ENCODE data around the gene HMOX1.
"Not testable (repeated sequence)": the region's sequence is repeated elsewhere in the genome, so short reads cannot be mapped to it uniquely, and the experiment has no call there.

Gene HMOX1

DNA sequence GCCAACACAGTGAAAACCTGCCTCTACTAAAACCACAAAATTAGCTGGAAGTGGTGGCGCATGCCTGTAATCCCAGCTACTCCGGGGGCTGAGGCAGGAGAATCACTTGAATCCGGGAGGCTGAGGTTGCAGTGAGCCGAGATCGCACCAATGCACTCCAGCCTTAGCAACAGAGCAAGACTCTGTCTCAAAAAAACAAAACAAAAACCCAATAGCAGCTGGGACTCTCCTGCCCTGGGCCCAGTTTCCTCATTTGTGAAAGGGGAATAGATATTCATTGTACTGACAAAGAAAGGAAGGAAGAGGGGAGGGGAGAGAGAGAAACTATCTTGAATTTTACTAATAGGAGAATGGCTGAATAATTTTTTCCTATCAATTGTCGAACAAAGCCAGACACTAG lies 15.7 kb downstream of the HMOX1 start:
- WGBS (ENCODE audit: insufficient coverage) = 46% methylated on average over 5 of the region's 6 CpGs
- H3K27me3 ChIP-seq (replicated peaks in 2 of 5; ENCODE audit: control insufficient read depth in 4 of 5, insufficient read depth in 5 of 5, low read length in 4 of 5); POLR2A ChIA-PET; H3K36me3 ChIP-seq (ENCODE audit: control insufficient read depth in 4 of 4, insufficient read depth in 4 of 4, low read length in 3 of 4); H3K9me3 ChIP-seq (ENCODE audit: control extremely low read depth in 1 of 5, control insufficient read depth in 4 of 5, insufficient read depth in 2 of 5, low read depth in 1 of 5, low read length in 4 of 5): not testable (repeated sequence)
- peak; percentile 46 to 77 (median 75) for DNase-seq
- Histone ChIP-seq H3K4me3 (ENCODE audit: control insufficient read depth in 1 of 7, extremely low read depth in 1 of 7, insufficient read depth in 4 of 7, low read depth in 2 of 7, low read length in 6 of 7) (peak overlapping the region in 1 of 7 experiments; percentile 19), H3K27ac (ENCODE audit: insufficient read depth in 1 of 2, low read depth in 1 of 2, low read length in 2 of 2, poor library complexity in 1 of 2, severe bottlenecking in 2 of 2) (peak overlapping the region; percentile 25 to 82), H3K4me1 (ENCODE audit: control extremely low read depth in 1 of 4, control insufficient read depth in 4 of 4, insufficient read depth in 4 of 4, low read length in 3 of 4) (peaks cover 2 to 41% (median 32%) of the 10 kb centered on the region in 4 experiments)
- CTCF ChIA-PET = interaction anchor here (0.9 to 1.7 kb wide), 7 partner anchors 11 to 187 kb away, joined by 3 to 7 read pairs (median 4); partner anchors contain the start of gene HMOX1

DNA sequence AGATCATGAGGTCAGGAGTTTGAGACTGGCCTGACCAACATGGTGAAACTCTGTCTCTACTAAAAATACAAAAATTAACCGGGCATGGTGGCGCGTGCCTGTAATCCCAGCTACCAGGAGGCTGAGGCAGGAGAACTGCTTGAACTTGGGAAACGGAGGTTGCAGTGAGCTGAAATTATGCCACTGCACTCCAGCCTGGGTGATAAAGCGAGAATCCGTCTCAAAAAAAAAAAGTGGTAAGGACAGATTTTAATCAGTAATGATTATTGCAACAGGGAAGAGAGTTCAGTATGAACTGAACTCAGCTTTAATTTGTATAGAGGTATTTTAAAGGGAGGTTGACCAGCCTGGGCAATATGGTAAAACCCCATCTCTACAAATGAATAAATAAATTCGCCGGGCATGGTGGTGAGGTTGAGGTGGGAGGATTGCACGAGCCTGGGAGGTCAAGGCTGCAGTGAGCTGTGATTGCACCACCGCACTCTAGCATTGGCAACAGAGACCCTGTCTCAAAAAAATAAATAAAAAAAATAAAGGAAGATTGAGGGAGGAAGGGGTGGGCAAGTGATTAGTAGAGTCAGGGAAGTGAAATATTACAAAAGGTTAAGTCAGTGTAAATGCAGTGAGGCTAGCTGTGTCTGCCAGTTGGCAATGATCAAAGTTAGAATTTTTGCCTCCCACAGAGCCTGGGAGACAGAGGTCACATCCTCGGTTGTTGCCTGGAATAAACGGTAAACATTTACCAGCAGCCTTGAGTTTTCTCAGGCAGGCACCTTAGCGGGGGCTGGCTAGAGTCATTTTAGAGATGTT lies 16.4 kb downstream of the HMOX1 start:
- ChIA-PET CTCF (interaction anchor here (0.9 to 1.7 kb wide), 8 partner anchors 11 to 186 kb away, joined by 3 to 7 read pairs (median 4); partner anchors contain the start of gene HMOX1), POLR2A (no interaction called here)
- Histone ChIP-seq H3K9me3 (ENCODE audit: control extremely low read depth in 1 of 5, control insufficient read depth in 4 of 5, insufficient read depth in 2 of 5, low read depth in 1 of 5, low read length in 4 of 5) (no peaks in the 10 kb centered on the region), H3K4me3 (ENCODE audit: control insufficient read depth in 1 of 7, extremely low read depth in 1 of 7, insufficient read depth in 4 of 7, low read depth in 2 of 7, low read length in 6 of 7) (no peak overlapping the region), H3K4me1 (ENCODE audit: control extremely low read depth in 1 of 4, control insufficient read depth in 4 of 4, insufficient read depth in 4 of 4, low read length in 3 of 4) (peaks cover 2 to 47% (median 36%) of the 10 kb centered on the region in 4 experiments), H3K27ac (ENCODE audit: insufficient read depth in 1 of 2, low read depth in 1 of 2, low read length in 2 of 2, poor library complexity in 1 of 2, severe bottlenecking in 2 of 2) (peak overlapping the region; percentile 20 to 82), H3K27me3 (replicated peaks in 2 of 5; ENCODE audit: control insufficient read depth in 4 of 5, insufficient read depth in 5 of 5, low read length in 4 of 5) (no peaks in the 10 kb centered on the region), H3K36me3 (ENCODE audit: control insufficient read depth in 4 of 4, insufficient read depth in 4 of 4, low read length in 3 of 4) (peaks cover 0 to 14% (median 3%) of the 10 kb centered on the region in 4 experiments)
- DNase-seq = no peak
- 89% methylated on average over 7 of the region's 13 CpGs for WGBS (ENCODE audit: insufficient coverage)

DNA sequence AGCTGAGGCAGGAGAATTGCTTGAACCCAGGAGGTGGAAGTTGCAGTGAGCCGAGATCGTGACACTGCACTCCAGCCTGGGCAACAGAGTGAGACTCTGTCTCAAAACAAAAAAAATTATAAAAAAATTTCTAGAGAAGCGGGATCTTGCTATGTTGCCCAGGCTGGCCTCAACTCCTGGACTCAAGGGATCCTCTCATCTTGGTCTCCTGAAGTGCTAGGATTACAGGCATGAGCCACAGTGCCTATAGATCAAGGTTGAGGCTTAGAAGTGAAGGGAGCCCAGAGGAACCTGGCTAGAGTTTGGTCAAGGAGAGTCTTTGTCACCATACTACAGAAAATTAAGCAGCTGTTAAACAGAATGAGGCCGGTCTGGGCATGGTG lies 17.7 kb downstream of the HMOX1 start:
- H3K27ac ChIP-seq (ENCODE audit: insufficient read depth in 1 of 2, low read depth in 1 of 2, low read length in 2 of 2, poor library complexity in 1 of 2, severe bottlenecking in 2 of 2) = peak overlapping the region in 1 of 2 experiments; percentile 90
- ChIA-PET POLR2A (no interaction called here), CTCF (interaction anchor here (0.8 to 1.8 kb wide), 5 partner anchors 11 to 53 kb away, joined by 3 to 4 read pairs (median 3); no protein-coding TSS in a partner anchor)
- 100% methylated on average over 2 of the region's 4 CpGs for WGBS (ENCODE audit: insufficient coverage)
- no peaks in the 10 kb centered on the region for H3K27me3 ChIP-seq (replicated peaks in 2 of 5; ENCODE audit: control insufficient read depth in 4 of 5, insufficient read depth in 5 of 5, low read length in 4 of 5)
- peaks cover 2 to 55% (median 39%) of the 10 kb centered on the region in 4 experiments for H3K4me1 ChIP-seq (ENCODE audit: control extremely low read depth in 1 of 4, control insufficient read depth in 4 of 4, insufficient read depth in 4 of 4, low read length in 3 of 4)
- no peak for DNase-seq
- no peak overlapping the region for H3K4me3 ChIP-seq (ENCODE audit: control insufficient read depth in 1 of 7, extremely low read depth in 1 of 7, insufficient read depth in 4 of 7, low read depth in 2 of 7, low read length in 6 of 7)
- peaks cover 2 to 27% (median 14%) of the 10 kb centered on the region in 4 experiments for H3K36me3 ChIP-seq (ENCODE audit: control insufficient read depth in 4 of 4, insufficient read depth in 4 of 4, low read length in 3 of 4)
- H3K9me3 ChIP-seq (ENCODE audit: control extremely low read depth in 1 of 5, control insufficient read depth in 4 of 5, insufficient read depth in 2 of 5, low read depth in 1 of 5, low read length in 4 of 5) = no peaks in the 10 kb centered on the region

DNA sequence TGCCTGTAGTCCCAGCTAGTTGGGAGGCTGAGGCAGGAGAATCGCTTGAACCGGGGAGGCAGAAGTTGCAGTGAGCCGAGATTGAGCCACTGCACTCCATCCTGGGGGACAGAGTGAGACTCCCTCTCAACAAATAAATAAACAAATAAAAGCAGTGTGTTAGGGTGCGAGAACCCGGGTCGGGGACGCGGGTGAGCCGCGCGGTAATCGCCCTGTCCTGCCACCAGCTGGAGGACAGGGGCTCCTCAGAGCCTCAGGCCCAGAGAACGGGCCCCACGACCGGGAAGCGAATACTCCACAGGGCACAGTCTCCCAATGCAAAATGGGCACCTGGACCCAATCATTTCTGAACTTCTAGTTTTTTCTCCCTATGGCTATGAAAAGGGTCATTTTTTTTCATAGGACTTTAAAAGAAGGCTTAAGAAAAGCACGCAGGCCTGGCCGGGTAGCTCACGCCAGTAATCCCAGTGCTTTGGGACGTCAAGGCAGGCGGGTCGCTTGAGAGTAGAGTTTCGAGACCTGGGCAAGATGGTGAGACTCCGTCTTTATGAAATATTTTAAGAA lies 18.3 kb downstream of the HMOX1 start:
- H3K4me3 ChIP-seq (ENCODE audit: control insufficient read depth in 1 of 7, extremely low read depth in 1 of 7, insufficient read depth in 4 of 7, low read depth in 2 of 7, low read length in 6 of 7) = peak overlapping the region; percentile 87 to 97 (median 92)
- peaks cover 2 to 33% (median 20%) of the 10 kb centered on the region in 4 experiments for H3K36me3 ChIP-seq (ENCODE audit: control insufficient read depth in 4 of 4, insufficient read depth in 4 of 4, low read length in 3 of 4)
- ChIA-PET CTCF (interaction anchor here (0.8 to 1.8 kb wide), 4 partner anchors 11 to 48 kb away, joined by 3 to 4 read pairs (median 3); no protein-coding TSS in a partner anchor), POLR2A (no interaction called here)
- WGBS (ENCODE audit: insufficient coverage) = 96% methylated on average over 13 of the region's 24 CpGs
- H3K27ac ChIP-seq (ENCODE audit: insufficient read depth in 1 of 2, low read depth in 1 of 2, low read length in 2 of 2, poor library complexity in 1 of 2, severe bottlenecking in 2 of 2) = peak overlapping the region; percentile 81 to 90
- H3K4me1 ChIP-seq (ENCODE audit: control extremely low read depth in 1 of 4, control insufficient read depth in 4 of 4, insufficient read depth in 4 of 4, low read length in 3 of 4) = peaks cover 2 to 55% (median 39%) of the 10 kb centered on the region in 4 experiments
- DNase-seq = no peak
- H3K9me3 ChIP-seq (ENCODE audit: control extremely low read depth in 1 of 5, control insufficient read depth in 4 of 5, insufficient read depth in 2 of 5, low read depth in 1 of 5, low read length in 4 of 5) = no peaks in the 10 kb centered on the region
- no peaks in the 10 kb centered on the region for H3K27me3 ChIP-seq (replicated peaks in 2 of 5; ENCODE audit: control insufficient read depth in 4 of 5, insufficient read depth in 5 of 5, low read length in 4 of 5)

DNA sequence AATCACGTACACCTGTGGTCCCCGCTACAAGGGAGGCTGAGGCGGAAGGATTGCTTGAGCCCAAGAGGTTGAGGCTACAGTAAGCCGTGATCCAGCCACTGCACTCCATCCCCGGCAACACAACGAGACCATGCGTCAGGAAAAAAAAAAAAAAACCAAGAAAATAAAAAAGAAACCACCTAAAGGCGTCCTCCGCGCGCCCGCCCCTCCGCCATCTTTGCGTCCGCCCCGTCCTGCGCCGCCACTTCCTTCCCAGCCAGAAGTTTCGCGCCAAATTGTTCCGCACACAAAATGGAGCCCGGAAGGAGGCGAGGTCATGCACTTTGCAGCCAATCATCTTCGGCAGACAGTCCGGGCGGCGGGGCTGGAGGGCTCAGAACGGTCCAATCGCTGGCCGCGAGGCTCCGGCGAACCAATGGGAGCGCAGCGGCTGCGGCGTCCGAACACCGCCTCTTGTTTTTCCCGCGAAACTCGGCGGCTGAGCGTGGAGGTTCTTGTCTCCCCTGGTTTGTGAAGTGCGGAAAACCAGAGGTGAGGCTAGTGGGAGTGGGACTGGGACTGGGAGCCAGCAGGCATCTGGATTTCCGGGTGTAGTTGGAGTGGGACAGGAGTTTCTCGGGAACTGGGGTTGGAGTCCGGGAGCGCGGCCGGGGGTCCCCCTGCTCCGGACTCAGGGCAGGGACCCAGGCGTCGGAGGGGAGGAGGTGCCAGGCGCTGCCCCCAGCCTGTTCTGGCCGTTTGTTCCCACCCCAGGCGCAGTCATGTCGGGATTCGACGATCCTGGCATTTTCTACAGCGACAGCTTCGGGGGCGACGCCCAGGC lies 19.0 kb downstream of the HMOX1 start, which contains the start of gene MCM5:
TSS of gene MCM5 (plus strand) at position 463 of the 823 bp plus-strand sequence. CDS start at position 762, 299 bp downstream.
- Histone ChIP-seq H3K27ac (ENCODE audit: insufficient read depth in 1 of 2, low read depth in 1 of 2, low read length in 2 of 2, poor library complexity in 1 of 2, severe bottlenecking in 2 of 2) (peak within 1 kb of the TSS; percentile 81 to 90), H3K4me1 (ENCODE audit: control extremely low read depth in 1 of 4, control insufficient read depth in 4 of 4, insufficient read depth in 4 of 4, low read length in 3 of 4) (peaks cover 2 to 55% (median 39%) of the 10 kb centered on the region in 4 experiments), H3K4me3 (ENCODE audit: control insufficient read depth in 1 of 7, extremely low read depth in 1 of 7, insufficient read depth in 4 of 7, low read depth in 2 of 7, low read length in 6 of 7) (peak within 1 kb of the TSS; percentile 87 to 97 (median 92)), H3K27me3 (replicated peaks in 2 of 5; ENCODE audit: control insufficient read depth in 4 of 5, insufficient read depth in 5 of 5, low read length in 4 of 5) (no peaks in the 10 kb centered on the region), H3K36me3 (ENCODE audit: control insufficient read depth in 4 of 4, insufficient read depth in 4 of 4, low read length in 3 of 4) (peaks cover 2 to 40% (median 25%) of the 10 kb centered on the region in 4 experiments), H3K9me3 (ENCODE audit: control extremely low read depth in 1 of 5, control insufficient read depth in 4 of 5, insufficient read depth in 2 of 5, low read depth in 1 of 5, low read length in 4 of 5) (no peaks in the 10 kb centered on the region)
- WGBS (ENCODE audit: insufficient coverage) = 2% methylated on average over 59 of the region's 64 CpGs
- peak; percentile 98 to 99 (median 99) for DNase-seq
- CTCF ChIA-PET = interaction anchor here (0.6 to 1.8 kb wide), 3 partner anchors 13 to 49 kb away, joined by 3 read pairs; no protein-coding TSS in a partner anchor
- POLR2A ChIA-PET = no interaction called here

DNA sequence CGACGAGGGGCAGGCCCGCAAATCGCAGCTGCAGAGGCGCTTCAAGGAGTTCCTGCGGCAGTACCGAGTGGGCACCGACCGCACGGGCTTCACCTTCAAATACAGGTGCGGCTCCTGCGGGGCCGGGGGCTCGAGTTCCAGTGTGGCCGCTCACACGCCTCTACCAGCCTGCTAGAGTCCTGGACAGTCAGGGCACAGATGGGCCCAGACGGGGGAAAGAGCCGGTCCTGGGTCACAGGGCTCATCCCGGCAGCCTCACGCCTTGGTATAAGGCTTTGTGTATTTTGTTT lies 19.6 kb downstream of the HMOX1 start:
- peaks cover 2 to 55% (median 39%) of the 10 kb centered on the region in 4 experiments for H3K4me1 ChIP-seq (ENCODE audit: control extremely low read depth in 1 of 4, control insufficient read depth in 4 of 4, insufficient read depth in 4 of 4, low read length in 3 of 4)
- peak overlapping the region; percentile 87 to 97 (median 92) for H3K4me3 ChIP-seq (ENCODE audit: control insufficient read depth in 1 of 7, extremely low read depth in 1 of 7, insufficient read depth in 4 of 7, low read depth in 2 of 7, low read length in 6 of 7)
- H3K27me3 ChIP-seq (replicated peaks in 2 of 5; ENCODE audit: control insufficient read depth in 4 of 5, insufficient read depth in 5 of 5, low read length in 4 of 5) = no peaks in the 10 kb centered on the region
- ChIA-PET POLR2A (no interaction called here), CTCF (interaction anchor here (0.6 kb wide), 1 partner anchor 48 kb away, joined by 3 read pairs; no protein-coding TSS in a partner anchor)
- WGBS (ENCODE audit: insufficient coverage) = 0% methylated on average over 13 of the region's 20 CpGs
- H3K9me3 ChIP-seq (ENCODE audit: control extremely low read depth in 1 of 5, control insufficient read depth in 4 of 5, insufficient read depth in 2 of 5, low read depth in 1 of 5, low read length in 4 of 5) = no peaks in the 10 kb centered on the region
- DNase-seq = peak in 1 of 3 donors; percentile 48
- peaks cover 2 to 43% (median 28%) of the 10 kb centered on the region in 4 experiments for H3K36me3 ChIP-seq (ENCODE audit: control insufficient read depth in 4 of 4, insufficient read depth in 4 of 4, low read length in 3 of 4)
- H3K27ac ChIP-seq (ENCODE audit: insufficient read depth in 1 of 2, low read depth in 1 of 2, low read length in 2 of 2, poor library complexity in 1 of 2, severe bottlenecking in 2 of 2) = peak overlapping the region in 1 of 2 experiments; percentile 73
